Endothelial cell of umbilical vein (primary cell): Measurements from ENCODE around the gene MTARC2. TPM values are rescaled to one million over a fixed set of nuclear protein-coding genes. Genes with fewer than 3 reads are reported as not detected.

ENCODE experiments used
- BruUV-seq: library from RNA; stranded (reverse); fragments of 400-500 nt; replicated peaks from 2 replicates; lab custom pipeline; 2021; lab: Mats Ljungman, UMichigan
- CTCF ChIA-PET: fragments of 300-600, 350-600 bp; sonication (Branson Sonifier 250); formaldehyde crosslinking; loops from one replicate; lab custom pipeline; 2021; ENCODE audit warnings: antibody characterized with exemption, inconsistent platforms; lab: Charles Lee
- POLR2A ChIA-PET: fragments of 300-600, 350-600 bp; sonication (Branson Sonifier 250); formaldehyde crosslinking; loops from one replicate; lab custom pipeline; 2021; ENCODE audit warnings: antibody characterized with exemption, inconsistent platforms; lab: Charles Lee
- DNase-seq: peaks from one replicate; pipeline ENCODE4 v3.0.0-alpha.2; 2011; ENCODE audit warnings: low read depth, low spot score
- FAIRE-seq: peaks from 2 replicates; lab custom pipeline; 2011; peaks lifted over from hg19 to GRCh38; lab: Jason Lieb, UNC
- H2AFZ ChIP-seq: 2 replicates; pipeline ENCODE4 v1.6.0; 2012; ENCODE audit warnings: low read depth, low read length, control low read depth, inconsistent platforms
- H3K27ac ChIP-seq: 2 replicates; pipeline ENCODE4 v1.5.1; 2011; ENCODE audit warnings: low read depth, mild to moderate bottlenecking, control low read depth, low read length, moderate library complexity; ENCODE audit not compliant: insufficient read depth
- H3K27me3 ChIP-seq, 2 experiments: 2 replicates each; pipeline versions ENCODE4 v1.6.0 to v1.6.1; 2011; ENCODE audit warnings: low read length in 2 of 2, mixed read lengths in 1 of 2; ENCODE audit not compliant: control insufficient read depth in 2 of 2, insufficient read depth in 2 of 2
- H3K36me3 ChIP-seq, 2 experiments: 2 replicates in 1 of 2; 3 replicates in 1 of 2; pipeline ENCODE4 v1.5.1; 2011; ENCODE audit warnings: low read length in 2 of 2, mild to moderate bottlenecking in 1 of 2, moderate library complexity in 1 of 2; ENCODE audit not compliant: control insufficient read depth in 2 of 2, insufficient read depth in 2 of 2; ENCODE audit errors: extremely low read depth in 1 of 2
- H3K4me1 ChIP-seq: 3 replicates; pipeline ENCODE4 v1.5.1; 2011; ENCODE audit warnings: mild to moderate bottlenecking, low read length; ENCODE audit not compliant: control insufficient read depth, insufficient read depth; ENCODE audit errors: extremely low read depth
- H3K4me2 ChIP-seq: 2 replicates; pipeline ENCODE4 v1.6.1; 2011; ENCODE audit warnings: low read length, control low read depth, mixed read lengths; ENCODE audit not compliant: insufficient read depth
- H3K4me3 ChIP-seq, 3 experiments: fragments of 200-600 bp in 1 of 3; sonication (generic), shearing (Covaris generic) in 1 of 3; replicated peaks in 1 of 3; 2 replicates each; pipeline ENCODE4 v1.5.1; 2011 to 2016; ENCODE audit warnings: control low read depth in 3 of 3, low read length in 3 of 3, mild to moderate bottlenecking in 2 of 3, inconsistent platforms in 1 of 3, low read depth in 1 of 3, moderate library complexity in 1 of 3; ENCODE audit not compliant: insufficient read depth in 1 of 3
- H3K79me2 ChIP-seq: 2 replicates; pipeline ENCODE4 v1.6.0; 2012; ENCODE audit warnings: low read length, inconsistent platforms; ENCODE audit not compliant: control insufficient read depth, insufficient read depth
- H3K9ac ChIP-seq: replicated peaks from 2 replicates; pipeline ENCODE3; 2011; ENCODE audit warnings: low read length, control low read depth; ENCODE audit not compliant: insufficient read depth; ENCODE audit errors: extremely low read depth
- H3K9me1 ChIP-seq: replicated peaks from 3 replicates; pipeline ENCODE4 v1.6.0; 2011; ENCODE audit warnings: mild to moderate bottlenecking, low read length; ENCODE audit not compliant: control insufficient read depth, insufficient read depth; ENCODE audit errors: extremely low read depth
- H3K9me3 ChIP-seq: replicated peaks from 2 replicates; pipeline ENCODE4 v1.5.1; 2012; ENCODE audit warnings: low read length, inconsistent platforms; ENCODE audit not compliant: control insufficient read depth, insufficient read depth
- H4K20me1 ChIP-seq: replicated peaks from 2 replicates; pipeline ENCODE3; 2011; ENCODE audit warnings: mild to moderate bottlenecking, low read length; ENCODE audit not compliant: control insufficient read depth, insufficient read depth; ENCODE audit errors: extremely low read depth
- CTCF ChIP-seq, 2 donors: IDR thresholded peaks; 1 replicate in 1 of 2; 2 replicates in 1 of 2; pipeline ENCODE4 v1.5.1; 2011; ENCODE audit warnings: low read length in 2 of 2, mild to moderate bottlenecking in 2 of 2, moderate library complexity in 2 of 2, control low read depth in 1 of 2, inconsistent platforms in 1 of 2, low read depth in 1 of 2; ENCODE audit not compliant: insufficient read depth in 1 of 2; ENCODE audit errors: extremely low read depth in 1 of 2
- EZH2 ChIP-seq: IDR thresholded peaks from 2 replicates; pipeline ENCODE4 v1.6.1; 2012; ENCODE audit warnings: borderline replicate concordance, low read depth, mild to moderate bottlenecking, moderate library complexity, low read length, inconsistent platforms; ENCODE audit not compliant: severe bottlenecking
- FOS ChIP-seq: IDR thresholded peaks from 2 replicates; pipeline ENCODE4 v1.6.1; 2011; ENCODE audit warnings: mild to moderate bottlenecking, low read length, moderate library complexity, borderline replicate concordance; ENCODE audit not compliant: insufficient read depth
- GATA2 ChIP-seq: IDR thresholded peaks from 2 replicates; pipeline ENCODE4 v1.7.0; 2011; ENCODE audit warnings: low read depth, mild to moderate bottlenecking, moderate library complexity, mixed read lengths, low read length; ENCODE audit not compliant: insufficient read length, insufficient read depth
- JUN ChIP-seq: IDR thresholded peaks from 2 replicates; pipeline ENCODE4 v1.6.1; 2011; ENCODE audit warnings: borderline replicate concordance, low read depth; ENCODE audit not compliant: insufficient read length, insufficient read depth
- MAX ChIP-seq: IDR thresholded peaks from 2 replicates; pipeline ENCODE4 v1.6.1; 2011; ENCODE audit not compliant: insufficient read depth, insufficient read length
- MYC ChIP-seq: IDR thresholded peaks from one replicate; pipeline ENCODE4 v1.6.1; 2011; ENCODE audit warnings: mild to moderate bottlenecking, low read depth, low read length
- POLR2A ChIP-seq: IDR thresholded peaks from 2 replicates; pipeline ENCODE4 v1.6.1; 2012; ENCODE audit warnings: low read depth, mild to moderate bottlenecking, control low read depth, low read length
- POLR2AphosphoS5 ChIP-seq: IDR thresholded peaks from 2 replicates; pipeline ENCODE4 v1.6.1; 2012; ENCODE audit warnings: low read depth, mild to moderate bottlenecking, control low read depth, low read length, moderate library complexity; ENCODE audit not compliant: insufficient read depth
- dilution Hi-C: fragments of 300-500 bp; cut with MboI; formaldehyde crosslinking; loops from one replicate; pipeline ENCODE4 v1.15.0; 2019; ENCODE audit warnings: low sequenced_read_pairs; ENCODE audit not compliant: extremely low pct_ligation_motif_present
- intact Hi-C: fragments of 100-400 bp; cut with micrococcal nuclease; formaldehyde crosslinking; loops from one replicate; pipeline ENCODE4 v1.10.0; 2022
- polyA plus RNA-seq, 4 experiments: library from polyadenylated mRNA; depleted of rRNA in 3 of 4; stranded (reverse) in 3 of 4; unstranded in 1 of 4; fragments of >200 nt; gene quantifications; 2 replicates each; pipeline versions ENCODE4 v1.2.1 to v1.2.3, GENCODE V29; 2011 to 2012; ENCODE audit warnings: missing spikeins in 1 of 4
- total RNA-seq: library from RNA; stranded (reverse); gene quantifications from 2 replicates; pipeline ENCODE4 v1.2.3, GENCODE V29; 2021

The MTARC2 gene
- total and polyA plus RNA-seq, 2 donors (not counting 3 experiments of a cell fraction or from before 2014, with no cell fraction given): 9.8 to 14.1 TPM

DNA sequence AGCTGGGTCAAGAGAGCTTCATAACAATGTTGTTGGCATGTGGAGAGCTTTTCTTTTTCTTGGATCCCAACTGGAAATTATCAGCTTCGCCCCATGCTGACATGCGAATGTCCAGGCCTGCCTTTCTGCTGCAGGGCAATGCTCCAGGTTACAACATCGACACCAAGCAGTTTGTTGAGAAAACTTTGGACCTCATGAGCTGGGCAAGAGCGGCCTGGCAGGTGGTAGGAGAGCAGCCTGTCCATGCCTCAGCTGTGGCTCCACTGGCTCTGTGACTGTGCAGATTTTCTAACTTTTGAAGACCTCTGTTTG is 80.0 kb downstream of the MTARC2 start:
- FAIRE-seq (no peak), DNase-seq (no peak)
- Histone ChIP-seq H3K27ac (no peak overlapping the region), H3K9me3 (no peaks in the 10 kb centered on the region), H3K27me3 (peaks cover 0 to 2% of the 10 kb centered on the region in 2 experiments), H2AFZ (no peak overlapping the region), H3K4me1 (peaks cover 4% of the 10 kb centered on the region), H3K79me2 (no peaks in the 10 kb centered on the region), H3K36me3 (no peaks in the 10 kb centered on the region), H3K4me3 (no peak overlapping the region), H3K9ac (no peak overlapping the region), H3K9me1 (no peaks in the 10 kb centered on the region), H4K20me1 (no peaks in the 10 kb centered on the region), H3K4me2 (no peak overlapping the region)
- BruUV-seq: no TSS peak
- ChIA-PET CTCF (no interaction called here), POLR2A (no interaction called here)
- TF ChIP-seq JUN: no peak
- no peak for TF ChIP-seq FOS
- TF ChIP-seq GATA2: no peak
- TF ChIP-seq MYC: no peak
- no peak for TF ChIP-seq EZH2
- TF ChIP-seq POLR2A: no peak
- TF ChIP-seq POLR2AphosphoS5: no peak
- no peak for TF ChIP-seq CTCF (IDR thresholded peaks at IDR 0.05; ENCODE audit: extremely low read depth in 1 of 2, insufficient read depth in 1 of 2, low read depth in 1 of 2, low read length in 2 of 2)
- no peak for TF ChIP-seq MAX
- dilution Hi-C loops (no loop called here), intact Hi-C loops (no loop called here)
